Measurements from ENCODE around the gene ALPK3.

ALPK3 gene

DNA sequence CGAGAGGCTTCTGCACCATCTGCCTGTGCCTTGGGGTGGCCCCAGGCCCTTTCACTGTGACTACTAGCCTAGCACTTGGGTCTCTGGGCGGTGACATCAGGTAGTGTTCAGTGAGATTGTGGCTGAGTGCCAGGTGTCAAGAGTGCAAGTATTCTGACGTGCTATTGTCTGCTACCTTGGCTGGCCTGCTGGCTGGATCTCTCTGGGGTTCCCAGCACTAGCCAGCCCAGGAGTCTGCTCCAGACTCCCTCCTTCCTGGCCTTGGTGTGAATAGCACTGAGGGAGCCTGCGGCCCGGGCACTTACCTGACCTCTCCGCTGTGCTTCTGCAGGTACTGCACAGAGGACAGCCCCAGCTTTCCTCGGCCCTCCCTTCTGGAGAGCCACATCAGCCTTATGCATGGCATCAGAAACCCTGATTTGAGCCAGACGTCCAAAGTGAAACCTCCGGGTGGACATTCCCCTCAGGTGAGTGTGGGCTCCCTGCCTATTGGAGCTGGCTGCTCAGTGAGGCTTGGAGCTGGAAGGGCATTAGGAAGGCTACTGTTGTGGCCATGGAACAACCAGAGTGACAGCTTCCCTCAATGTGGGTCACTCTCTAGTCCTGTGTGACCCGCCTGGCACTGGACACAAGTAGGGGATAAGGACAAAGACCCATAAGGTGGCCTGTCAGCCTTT is 17.5 kb upstream of the ALPK3 start:
- Histone ChIP-seq H3K36me3 (ENCODE audit: control insufficient read depth, insufficient read depth, low read length) (peaks cover 72% of the 10 kb centered on the region), H3K9me3 (ENCODE audit: control insufficient read depth, insufficient read depth, low read depth, low read length) (no peaks in the 10 kb centered on the region), H3K4me3 (ENCODE audit: low read depth, low read length) (no peak overlapping the region), H3K9ac (ENCODE audit: low read length) (no peak overlapping the region), H3K27ac (ENCODE audit: low read depth, low read length) (no peak overlapping the region), H3K27me3 (ENCODE audit: control insufficient read depth, insufficient read depth, low read length) (no peaks in the 10 kb centered on the region), H3K4me1 (ENCODE audit: control insufficient read depth, insufficient read depth, low read length) (no peaks in the 10 kb centered on the region)

GRCh38 chr15:84800365-84800806 is 16.8 kb upstream of the ALPK3 start:
- no peaks in the 10 kb centered on the region for H3K4me1 ChIP-seq (ENCODE audit: control insufficient read depth, insufficient read depth, low read length)
- no peak overlapping the region for H3K4me3 ChIP-seq (ENCODE audit: low read depth, low read length)
- H3K9ac ChIP-seq (ENCODE audit: low read length), result no peak overlapping the region
- H3K36me3 ChIP-seq (ENCODE audit: control insufficient read depth, insufficient read depth, low read length), result peaks cover 68% of the 10 kb centered on the region
- H3K27ac ChIP-seq (ENCODE audit: low read depth, low read length), result no peak overlapping the region
- no peaks in the 10 kb centered on the region for H3K9me3 ChIP-seq (ENCODE audit: control insufficient read depth, insufficient read depth, low read depth, low read length)
- no peaks in the 10 kb centered on the region for H3K27me3 ChIP-seq (ENCODE audit: control insufficient read depth, insufficient read depth, low read length)

GRCh38 chr15:84804005-84804900 is 12.9 kb upstream of the ALPK3 start:
- no peaks in the 10 kb centered on the region for H3K4me1 ChIP-seq (ENCODE audit: control insufficient read depth, insufficient read depth, low read length)
- no peak overlapping the region for H3K4me3 ChIP-seq (ENCODE audit: low read depth, low read length)
- no peaks in the 10 kb centered on the region for H3K9me3 ChIP-seq (ENCODE audit: control insufficient read depth, insufficient read depth, low read depth, low read length)
- no peak overlapping the region for H3K9ac ChIP-seq (ENCODE audit: low read length)
- H3K27ac ChIP-seq (ENCODE audit: low read depth, low read length), result no peak overlapping the region
- peaks cover 42% of the 10 kb centered on the region for H3K36me3 ChIP-seq (ENCODE audit: control insufficient read depth, insufficient read depth, low read length)
- H3K27me3 ChIP-seq (ENCODE audit: control insufficient read depth, insufficient read depth, low read length), result no peaks in the 10 kb centered on the region

- Histone ChIP-seq H3K27ac (ENCODE audit: low read depth, low read length) (no peak overlapping the region), H3K4me1 (ENCODE audit: control insufficient read depth, insufficient read depth, low read length) (no peaks in the 10 kb centered on the region), H3K27me3 (ENCODE audit: control insufficient read depth, insufficient read depth, low read length) (no peaks in the 10 kb centered on the region), H3K4me3 (ENCODE audit: low read depth, low read length) (no peak overlapping the region), H3K9ac (ENCODE audit: low read length) (no peak overlapping the region), H3K9me3 (ENCODE audit: control insufficient read depth, insufficient read depth, low read depth, low read length) (no peaks in the 10 kb centered on the region), H3K36me3 (ENCODE audit: control insufficient read depth, insufficient read depth, low read length) (peaks cover 32% of the 10 kb centered on the region)
Measured at GRCh38 chr15:84805221-84805620, 11.9 kb upstream of the ALPK3 start.

DNA sequence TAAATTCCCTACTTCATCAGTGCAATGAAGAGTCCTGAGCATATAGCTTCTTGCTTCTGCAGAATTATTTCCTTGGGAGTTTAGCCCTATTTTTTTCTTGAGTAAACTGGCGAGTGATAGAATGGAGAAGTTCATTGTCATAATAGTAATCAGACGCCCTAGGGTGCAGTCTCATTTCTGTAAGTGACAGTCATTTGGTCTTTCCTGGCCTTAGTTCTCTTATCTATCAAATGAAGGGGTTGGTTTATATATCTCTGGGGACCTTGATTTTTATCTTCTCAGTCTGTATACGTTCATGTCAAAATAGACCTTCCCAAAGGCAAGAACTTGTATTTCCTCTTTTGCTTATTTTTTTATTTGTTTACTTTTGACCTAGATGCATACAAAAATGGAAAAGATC is 9.9 kb upstream of the ALPK3 start:
- no peak overlapping the region for H3K27ac ChIP-seq (ENCODE audit: low read depth, low read length)
- H3K36me3 ChIP-seq (ENCODE audit: control insufficient read depth, insufficient read depth, low read length), result peaks cover 14% of the 10 kb centered on the region
- H3K4me3 ChIP-seq (ENCODE audit: low read depth, low read length), result no peak overlapping the region
- no peak overlapping the region for H3K9ac ChIP-seq (ENCODE audit: low read length)
- H3K4me1 ChIP-seq (ENCODE audit: control insufficient read depth, insufficient read depth, low read length), result no peaks in the 10 kb centered on the region
- no peaks in the 10 kb centered on the region for H3K27me3 ChIP-seq (ENCODE audit: control insufficient read depth, insufficient read depth, low read length)
- no peaks in the 10 kb centered on the region for H3K9me3 ChIP-seq (ENCODE audit: control insufficient read depth, insufficient read depth, low read depth, low read length)

DNA sequence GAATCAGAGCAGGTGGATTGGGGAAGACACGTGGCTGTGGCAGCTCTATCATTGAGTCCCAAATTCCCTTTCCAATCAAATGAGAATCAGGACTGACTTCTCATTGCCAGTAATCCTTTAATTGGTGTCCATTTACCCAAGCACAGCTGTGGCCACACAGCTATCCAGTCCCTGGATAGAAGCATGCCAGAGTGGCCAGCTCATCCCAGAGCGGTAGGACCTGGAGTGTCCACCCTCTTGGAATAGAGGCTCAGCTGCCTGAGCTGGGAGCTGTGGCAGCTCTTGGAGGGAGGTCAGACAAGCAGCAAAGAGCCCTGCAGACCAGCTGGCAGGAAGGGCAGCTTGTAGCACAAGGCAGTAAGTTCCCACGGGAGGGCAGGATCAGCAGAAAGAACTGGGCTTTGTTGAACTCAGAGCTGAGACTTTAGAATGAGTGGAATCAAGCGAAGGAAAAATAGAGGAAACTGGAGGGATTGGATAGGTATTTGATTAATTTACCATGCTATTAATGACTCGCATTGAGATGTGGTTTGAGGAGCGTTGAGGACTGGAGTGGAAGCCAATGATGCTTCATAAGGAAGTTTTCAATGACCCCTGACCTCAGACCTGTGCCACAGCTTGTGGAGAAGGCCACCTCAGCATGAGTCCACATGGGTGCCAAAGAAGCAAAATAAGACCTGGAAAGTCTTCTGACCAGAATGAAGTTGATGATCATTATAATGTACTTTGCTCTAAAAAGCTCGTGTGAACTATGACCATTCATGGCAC is 6.9 kb upstream of the ALPK3 start:
- Histone ChIP-seq H3K27ac (ENCODE audit: low read depth, low read length) (no peak overlapping the region), H3K4me3 (ENCODE audit: low read depth, low read length) (no peak overlapping the region), H3K36me3 (ENCODE audit: control insufficient read depth, insufficient read depth, low read length) (no peaks in the 10 kb centered on the region), H3K9me3 (ENCODE audit: control insufficient read depth, insufficient read depth, low read depth, low read length) (no peaks in the 10 kb centered on the region), H3K27me3 (ENCODE audit: control insufficient read depth, insufficient read depth, low read length) (no peaks in the 10 kb centered on the region), H3K4me1 (ENCODE audit: control insufficient read depth, insufficient read depth, low read length) (no peaks in the 10 kb centered on the region), H3K9ac (ENCODE audit: low read length) (no peak overlapping the region)

- Histone ChIP-seq H3K9me3 (ENCODE audit: control insufficient read depth, insufficient read depth, low read depth, low read length) (no peaks in the 10 kb centered on the region), H3K27me3 (ENCODE audit: control insufficient read depth, insufficient read depth, low read length) (no peaks in the 10 kb centered on the region), H3K4me1 (ENCODE audit: control insufficient read depth, insufficient read depth, low read length) (no peaks in the 10 kb centered on the region), H3K4me3 (ENCODE audit: low read depth, low read length) (no peak overlapping the region), H3K9ac (ENCODE audit: low read length) (no peak overlapping the region), H3K36me3 (ENCODE audit: control insufficient read depth, insufficient read depth, low read length) (no peaks in the 10 kb centered on the region), H3K27ac (ENCODE audit: low read depth, low read length) (no peak overlapping the region)
Measured at GRCh38 chr15:84811151-84811550, 6.0 kb upstream of the ALPK3 start.

GRCh38 chr15:84811828-84812227 is 5.3 kb upstream of the ALPK3 start:
- H3K36me3 ChIP-seq (ENCODE audit: control insufficient read depth, insufficient read depth, low read length), result no peaks in the 10 kb centered on the region
- H3K9ac ChIP-seq (ENCODE audit: low read length), result no peak overlapping the region
- peaks cover 4% of the 10 kb centered on the region for H3K4me1 ChIP-seq (ENCODE audit: control insufficient read depth, insufficient read depth, low read length)
- no peaks in the 10 kb centered on the region for H3K9me3 ChIP-seq (ENCODE audit: control insufficient read depth, insufficient read depth, low read depth, low read length)
- H3K27ac ChIP-seq (ENCODE audit: low read depth, low read length), result no peak overlapping the region
- no peak overlapping the region for H3K4me3 ChIP-seq (ENCODE audit: low read depth, low read length)
- H3K27me3 ChIP-seq (ENCODE audit: control insufficient read depth, insufficient read depth, low read length), result no peaks in the 10 kb centered on the region

- Histone ChIP-seq H3K4me1 (ENCODE audit: control insufficient read depth, insufficient read depth, low read length) (peaks cover 9% of the 10 kb centered on the region), H3K27ac (ENCODE audit: low read depth, low read length) (no peak overlapping the region), H3K36me3 (ENCODE audit: control insufficient read depth, insufficient read depth, low read length) (no peaks in the 10 kb centered on the region), H3K9ac (ENCODE audit: low read length) (no peak overlapping the region), H3K27me3 (ENCODE audit: control insufficient read depth, insufficient read depth, low read length) (no peaks in the 10 kb centered on the region), H3K4me3 (ENCODE audit: low read depth, low read length) (no peak overlapping the region), H3K9me3 (ENCODE audit: control insufficient read depth, insufficient read depth, low read depth, low read length) (no peaks in the 10 kb centered on the region)
Measured at GRCh38 chr15:84812842-84813241, 4.3 kb upstream of the ALPK3 start.

DNA sequence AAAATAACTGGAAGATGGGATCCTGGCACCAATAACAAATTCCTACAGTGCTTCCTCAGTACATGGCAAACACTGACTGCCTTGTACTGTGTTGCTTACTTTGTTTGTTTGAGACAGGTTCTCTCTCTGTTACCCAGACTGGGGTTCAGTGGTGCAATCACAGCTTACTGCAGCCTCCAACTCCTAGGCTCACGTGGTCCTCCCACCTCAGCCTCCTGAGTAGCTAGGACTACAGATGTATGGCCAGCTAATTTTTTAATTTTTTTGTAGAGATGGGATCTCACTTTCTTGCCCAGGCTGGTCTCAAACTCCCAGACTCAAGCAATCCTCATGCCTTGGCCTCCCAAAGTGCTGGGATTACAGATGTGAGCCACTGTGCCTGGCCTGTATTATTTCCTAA is 3.7 kb upstream of the ALPK3 start:
- H3K27ac ChIP-seq (ENCODE audit: low read depth, low read length), result no peak overlapping the region
- no peak overlapping the region for H3K9ac ChIP-seq (ENCODE audit: low read length)
- peaks cover 15% of the 10 kb centered on the region for H3K4me1 ChIP-seq (ENCODE audit: control insufficient read depth, insufficient read depth, low read length)
- no peaks in the 10 kb centered on the region for H3K27me3 ChIP-seq (ENCODE audit: control insufficient read depth, insufficient read depth, low read length)
- no peaks in the 10 kb centered on the region for H3K36me3 ChIP-seq (ENCODE audit: control insufficient read depth, insufficient read depth, low read length)
- H3K9me3 ChIP-seq (ENCODE audit: control insufficient read depth, insufficient read depth, low read depth, low read length), result no peaks in the 10 kb centered on the region
- H3K4me3 ChIP-seq (ENCODE audit: low read depth, low read length), result no peak overlapping the region

DNA sequence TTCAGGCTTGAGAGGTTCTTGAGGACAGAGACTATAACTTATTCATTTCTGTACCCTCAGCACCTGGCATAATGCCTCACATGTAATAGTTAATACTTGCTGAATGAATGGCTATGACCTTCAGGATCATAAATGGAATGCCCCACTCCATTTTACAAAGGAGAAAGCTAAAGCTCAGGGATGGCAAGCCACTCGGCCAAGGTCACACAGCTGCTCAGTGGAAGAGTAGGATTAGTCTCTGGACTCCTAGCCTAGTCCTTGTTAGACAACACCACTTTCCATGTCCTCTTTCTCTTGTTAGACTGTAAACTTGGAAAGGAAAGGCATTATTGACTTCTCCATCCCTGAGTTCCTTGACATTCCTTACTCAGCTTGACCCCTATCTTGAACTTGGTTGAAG is 3.2 kb upstream of the ALPK3 start:
- Histone ChIP-seq H3K4me1 (ENCODE audit: control insufficient read depth, insufficient read depth, low read length) (peaks cover 20% of the 10 kb centered on the region), H3K9ac (ENCODE audit: low read length) (no peak overlapping the region), H3K4me3 (ENCODE audit: low read depth, low read length) (no peak overlapping the region), H3K36me3 (ENCODE audit: control insufficient read depth, insufficient read depth, low read length) (no peaks in the 10 kb centered on the region), H3K27ac (ENCODE audit: low read depth, low read length) (no peak overlapping the region), H3K9me3 (ENCODE audit: control insufficient read depth, insufficient read depth, low read depth, low read length) (no peaks in the 10 kb centered on the region), H3K27me3 (ENCODE audit: control insufficient read depth, insufficient read depth, low read length) (no peaks in the 10 kb centered on the region)

Data from HUES6 (cell line).